Endodermal cell (in vitro differentiated cells): ENCODE results near the gene RNF146. TPM values are rescaled to one million over a fixed set of nuclear protein-coding genes. Genes with fewer than 3 reads are reported as not detected.

ENCODE experiments used
- DNase-seq: peaks from one replicate; pipeline ENCODE4 v3.0.0-alpha.2; 2017
- H3K27ac ChIP-seq: 2 replicates; pipeline ENCODE4 v1.5.1; 2013; ENCODE audit warnings: mild to moderate bottlenecking, low read depth, low read length, moderate library complexity
- H3K27me3 ChIP-seq: 2 replicates; pipeline ENCODE4 v1.6.1; 2013; ENCODE audit warnings: mild to moderate bottlenecking, low read length, moderate library complexity; ENCODE audit not compliant: insufficient read depth, control insufficient read depth, poor library complexity, severe bottlenecking
- H3K36me3 ChIP-seq: 2 replicates; pipeline ENCODE4 v1.7.0; 2013; ENCODE audit warnings: mild to moderate bottlenecking, low read length, moderate library complexity; ENCODE audit not compliant: control insufficient read depth, insufficient read depth
- H3K4me1 ChIP-seq: one replicate; pipeline ENCODE4 v1.7.0; 2013; ENCODE audit warnings: low read length; ENCODE audit not compliant: control insufficient read depth, insufficient read depth
- H3K4me3 ChIP-seq: 2 replicates; pipeline ENCODE4 v1.5.1; 2013; ENCODE audit warnings: mild to moderate bottlenecking, low read length, moderate library complexity
- H3K9ac ChIP-seq: 2 replicates; pipeline ENCODE4 v1.6.1; 2013; ENCODE audit warnings: mild to moderate bottlenecking, low read length, moderate library complexity; ENCODE audit not compliant: poor library complexity, severe bottlenecking; ENCODE audit errors: extremely low read depth
- H3K9me3 ChIP-seq: 2 replicates; pipeline ENCODE4 v1.6.1; 2013; ENCODE audit warnings: mild to moderate bottlenecking, low read length, moderate library complexity; ENCODE audit not compliant: control insufficient read depth
- H3K27ac Mint-ChIP-seq: 2 replicates; pipeline ENCODE4 v1.8.0; 2020; ENCODE audit warnings: mixed read lengths
- H3K27me3 Mint-ChIP-seq: 2 replicates; pipeline ENCODE4 v1.8.0; 2021; ENCODE audit warnings: mild to moderate bottlenecking, mixed read lengths; ENCODE audit not compliant: insufficient read depth
- H3K36me3 Mint-ChIP-seq: 2 replicates; pipeline ENCODE4 v1.8.0; 2020; ENCODE audit warnings: low read depth, mixed read lengths
- H3K4me1 Mint-ChIP-seq: 2 replicates; pipeline ENCODE4 v1.8.0; 2020; ENCODE audit warnings: mixed read lengths
- H3K4me3 Mint-ChIP-seq: 2 replicates; pipeline ENCODE4 v1.8.0; 2020; ENCODE audit warnings: mild to moderate bottlenecking, moderate library complexity, mixed read lengths
- H3K9me3 Mint-ChIP-seq: 2 replicates; pipeline ENCODE4 v1.8.0; 2020; ENCODE audit warnings: mild to moderate bottlenecking, mixed read lengths
- CTCF ChIP-seq: fragments of 200-600 bp; sonication (generic); conservative IDR thresholded peaks from 2 replicates; pipeline ENCODE4 v1.5.0; 2021; ENCODE audit warnings: antibody characterized with exemption, mild to moderate bottlenecking
- WGBS, 2 experiments: methylation state at CpG; one replicate each; pipeline versions ENCODE4 v1.1.5 to v1.1.7; 2013; ENCODE audit warnings: missing lambda C conversion rate in 2 of 2, mixed read lengths in 1 of 2; ENCODE audit not compliant: insufficient coverage in 1 of 2, insufficient read length in 1 of 2; 5-methylcytosine and 5-hydroxymethylcytosine counted together
- long read RNA-seq, 4 experiments: library from polyadenylated mRNA in 2 of 4; library from RNA in 1 of 4; library from capped mRNA in 1 of 4; stranded (forward) in 3 of 4; unstranded in 1 of 4; transcript quantifications; one replicate each; pipeline ENCODE4 v2.0.0, GENCODE V29; 2020 to 2021; ENCODE audit warnings: inconsistent platforms in 1 of 4
- polyA plus RNA-seq, 2 experiments: library from polyadenylated mRNA; stranded (reverse); fragments of 50-300 nt; gene quantifications; one replicate each; pipeline ENCODE4 v1.2.3, GENCODE V29; 2013
- total RNA-seq, 2 donors: library from RNA; stranded (reverse); fragmentation: NEBNext Ultra II Directional in 1 of 2; extraction: Animal tissue kit (Norgen Biotek cat#: 25700) in 1 of 2; gene quantifications; 2 replicates in 1 of 2; 3 replicates in 1 of 2; pipeline ENCODE4 v1.2.1, GENCODE V29; 2021

RNF146 gene, protein sequence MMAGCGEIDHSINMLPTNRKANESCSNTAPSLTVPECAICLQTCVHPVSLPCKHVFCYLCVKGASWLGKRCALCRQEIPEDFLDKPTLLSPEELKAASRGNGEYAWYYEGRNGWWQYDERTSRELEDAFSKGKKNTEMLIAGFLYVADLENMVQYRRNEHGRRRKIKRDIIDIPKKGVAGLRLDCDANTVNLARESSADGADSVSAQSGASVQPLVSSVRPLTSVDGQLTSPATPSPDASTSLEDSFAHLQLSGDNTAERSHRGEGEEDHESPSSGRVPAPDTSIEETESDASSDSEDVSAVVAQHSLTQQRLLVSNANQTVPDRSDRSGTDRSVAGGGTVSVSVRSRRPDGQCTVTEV
- total RNA-seq: 10 to 100 TPM; 43.9 to 44.6 TPM
- 69.4 TPM for polyA plus RNA-seq (2013, experiment 1 of 2)
- polyA plus RNA-seq (2013, experiment 2 of 2): 63.1 TPM
- long read RNA-seq, experiment 1, partial matches to known transcripts: 0 of 26 reads
- long read RNA-seq, experiment 1, other reads (novel, unspliced or antisense): 19 of 26 reads
- long read RNA-seq, experiment 2, transcript RNF146-203 (3 exons, 2,369 nt): minor isoform, 11 of 60 reads
- long read RNA-seq, experiment 2, transcript RNF146-204 (4 exons, 884 nt): minor isoform, 9 of 60 reads
- long read RNA-seq, experiment 2, transcript RNF146-213 (3 exons, 2,070 nt): major isoform, 22 of 60 reads
- long read RNA-seq, experiment 2, partial matches to known transcripts: 0 of 60 reads
- long read RNA-seq, experiment 2, other reads (novel, unspliced or antisense): 11 of 60 reads
- long read RNA-seq, experiment 3, transcript RNF146-203 (3 exons, 2,369 nt): major isoform, 17 of 57 reads
- long read RNA-seq, experiment 3, transcript RNF146-204 (4 exons, 884 nt): minor isoform, 5 of 57 reads
- long read RNA-seq, experiment 3, transcript RNF146-202 (4 exons, 2,267 nt): minor isoform, 9 of 57 reads
- long read RNA-seq, experiment 3, transcript RNF146-213 (3 exons, 2,070 nt): minor isoform, 11 of 57 reads
- long read RNA-seq, experiment 3, partial matches to known transcripts: 1 of 57 reads
- long read RNA-seq, experiment 3, other reads (novel, unspliced or antisense): 9 of 57 reads
- long read RNA-seq, experiment 4, transcript RNF146-203 (3 exons, 2,369 nt): minor isoform, 22 of 141 reads
- long read RNA-seq, experiment 4, transcript RNF146-204 (4 exons, 884 nt): minor isoform, 9 of 141 reads
- long read RNA-seq, experiment 4, transcript RNF146-213 (3 exons, 2,070 nt): major isoform, 25 of 141 reads
- long read RNA-seq, experiment 4, transcript RNF146-202 (4 exons, 2,267 nt): minor isoform, 9 of 141 reads
- long read RNA-seq, experiment 4, partial matches to known transcripts: 63 of 141 reads
- long read RNA-seq, experiment 4, other reads (novel, unspliced or antisense): 9 of 141 reads

GRCh38 chr6:127266178-127266891 is at the start of gene RNF146:
Gene RNF146 (plus strand): TSS chr6:127266864. CDS start chr6:127280339, 13,475 bp downstream.
- H3K4me3 ChIP-seq: peak within 1 kb of the TSS; percentile 100

GRCh38 chr6:127219869-127220268 is 46.8 kb upstream of the RNF146 start:
- no peaks in the 10 kb centered on the region for H3K36me3 ChIP-seq
- peaks cover 40% of the 10 kb centered on the region for H3K27me3 Mint-ChIP-seq
- peaks cover 8% of the 10 kb centered on the region for H3K4me1 Mint-ChIP-seq
- peaks cover 4% of the 10 kb centered on the region for H3K4me1 ChIP-seq
- no peaks in the 10 kb centered on the region for H3K9me3 ChIP-seq
- no peaks in the 10 kb centered on the region for H3K36me3 Mint-ChIP-seq
- H3K9ac ChIP-seq: no peak overlapping the region
- peaks cover 74% of the 10 kb centered on the region for H3K27me3 ChIP-seq
- no peak overlapping the region for H3K27ac ChIP-seq
- no peak overlapping the region for H3K4me3 ChIP-seq
- 93 to 100% methylated on average over 1 of the region's 1 CpG for WGBS, 2 experiments
- no peak for DNase-seq
- TF ChIP-seq CTCF: no peak
- H3K4me3 Mint-ChIP-seq: no peak overlapping the region
- H3K9me3 Mint-ChIP-seq: peaks cover 2% of the 10 kb centered on the region
- H3K27ac Mint-ChIP-seq: no peak overlapping the region

More at GRCh38 chr6:127266178-127266891, at the start of gene RNF146:
- peak; percentile 82 for TF ChIP-seq CTCF
- H3K4me1 Mint-ChIP-seq: peaks cover 30% of the 10 kb centered on the region
- peak within 1 kb of the TSS; percentile 98 for H3K27ac Mint-ChIP-seq
- Histone ChIP-seq H3K27ac (peak within 1 kb of the TSS; percentile 98), H3K4me1 (no peaks in the 10 kb centered on the region), H3K9ac (peak within 1 kb of the TSS; percentile 89), H3K27me3 (no peaks in the 10 kb centered on the region), H3K36me3 (no peaks in the 10 kb centered on the region), H3K9me3 (no peaks in the 10 kb centered on the region)
- DNase-seq: no peak
- WGBS, 2 experiments: 0 to 1% methylated on average over 2 to 40 of the region's 40 CpGs
- H3K27me3 Mint-ChIP-seq: no peaks in the 10 kb centered on the region
- H3K36me3 Mint-ChIP-seq: peaks cover 4% of the 10 kb centered on the region
- H3K9me3 Mint-ChIP-seq: no peaks in the 10 kb centered on the region
- H3K4me3 Mint-ChIP-seq: peak within 1 kb of the TSS; percentile 90
